Stomach smooth muscle (tissue), 2 donors: ENCODE results near the gene PLCB4.

Experiments
- H3K27ac ChIP-seq: one replicate; pipeline ENCODE4 v1.7.0; 2013; ENCODE audit warnings: mild to moderate bottlenecking, low read length, inconsistent platforms
- H3K27me3 ChIP-seq, 2 donors: one replicate each; pipeline ENCODE4 v1.7.0; 2013; ENCODE audit warnings: low read length in 2 of 2; ENCODE audit not compliant: insufficient read depth in 2 of 2, control insufficient read depth in 1 of 2
- H3K36me3 ChIP-seq, 2 donors: one replicate each; pipeline ENCODE4 v1.7.0; 2013; ENCODE audit warnings: low read length in 2 of 2; ENCODE audit not compliant: control insufficient read depth in 2 of 2, insufficient read depth in 2 of 2
- H3K4me1 ChIP-seq: one replicate; pipeline ENCODE4 v1.7.0; 2013; ENCODE audit warnings: low read length; ENCODE audit not compliant: control insufficient read depth, insufficient read depth
- H3K4me3 ChIP-seq, 2 donors: one replicate each; pipeline ENCODE4 v1.7.0; 2013; ENCODE audit warnings: low read length in 2 of 2
- H3K9ac ChIP-seq, 2 donors: one replicate each; pipeline ENCODE4 v1.7.0; 2013; ENCODE audit warnings: low read length in 2 of 2, mild to moderate bottlenecking in 1 of 2
- H3K9me3 ChIP-seq, 2 donors: one replicate each; pipeline ENCODE4 v1.7.0; 2013; ENCODE audit warnings: low read length in 2 of 2; ENCODE audit not compliant: control insufficient read depth in 2 of 2
- donor health status: healthy.
- donor health status: Pancreatic carcinoma.

PLCB4 gene

GRCh38 chr20:9515214-9515585 lies 446.3 kb downstream of the PLCB4 start:
- Histone ChIP-seq H3K4me3 (peak overlapping the region in 1 of 2 donors; percentile 44), H3K9ac (no peak overlapping the region), H3K36me3 (no peaks in the 10 kb centered on the region), H3K27ac (no peak overlapping the region), H3K4me1 (peaks cover 17% of the 10 kb centered on the region), H3K9me3 (no peaks in the 10 kb centered on the region), H3K27me3 (peaks cover 22 to 30% of the 10 kb centered on the region in 2 donors)

DNA sequence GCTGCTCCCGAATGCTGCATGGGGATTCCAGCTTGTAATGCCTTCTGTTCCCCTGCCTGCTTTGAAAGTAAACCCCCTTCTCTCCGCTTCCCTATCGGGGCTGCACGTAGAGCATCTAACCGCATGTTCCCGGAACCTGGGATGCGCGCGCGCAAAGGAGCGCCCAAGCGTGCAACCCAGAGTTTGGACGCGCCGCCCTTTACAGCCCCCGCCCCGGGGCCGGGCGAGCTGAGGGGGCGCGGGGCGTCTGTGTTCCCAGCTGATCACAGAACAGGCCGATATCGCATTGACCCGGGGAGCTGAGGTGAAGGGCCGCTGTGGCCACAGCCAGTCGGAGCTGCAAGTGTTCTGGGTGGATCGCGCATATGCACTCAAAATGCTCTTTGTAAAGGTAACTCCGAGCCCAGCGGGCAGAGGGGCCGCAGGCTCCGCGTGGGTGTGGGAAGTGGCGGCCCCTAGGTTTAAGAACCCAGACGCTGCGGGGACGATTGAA lies 446.9 kb downstream of the PLCB4 start:
- Histone ChIP-seq H3K9ac (no peak overlapping the region), H3K36me3 (no peaks in the 10 kb centered on the region), H3K27me3 (peaks cover 23 to 25% of the 10 kb centered on the region in 2 donors), H3K9me3 (no peaks in the 10 kb centered on the region), H3K27ac (no peak overlapping the region), H3K4me1 (peaks cover 17% of the 10 kb centered on the region), H3K4me3 (peak overlapping the region in 1 of 2 donors; percentile 44)

DNA sequence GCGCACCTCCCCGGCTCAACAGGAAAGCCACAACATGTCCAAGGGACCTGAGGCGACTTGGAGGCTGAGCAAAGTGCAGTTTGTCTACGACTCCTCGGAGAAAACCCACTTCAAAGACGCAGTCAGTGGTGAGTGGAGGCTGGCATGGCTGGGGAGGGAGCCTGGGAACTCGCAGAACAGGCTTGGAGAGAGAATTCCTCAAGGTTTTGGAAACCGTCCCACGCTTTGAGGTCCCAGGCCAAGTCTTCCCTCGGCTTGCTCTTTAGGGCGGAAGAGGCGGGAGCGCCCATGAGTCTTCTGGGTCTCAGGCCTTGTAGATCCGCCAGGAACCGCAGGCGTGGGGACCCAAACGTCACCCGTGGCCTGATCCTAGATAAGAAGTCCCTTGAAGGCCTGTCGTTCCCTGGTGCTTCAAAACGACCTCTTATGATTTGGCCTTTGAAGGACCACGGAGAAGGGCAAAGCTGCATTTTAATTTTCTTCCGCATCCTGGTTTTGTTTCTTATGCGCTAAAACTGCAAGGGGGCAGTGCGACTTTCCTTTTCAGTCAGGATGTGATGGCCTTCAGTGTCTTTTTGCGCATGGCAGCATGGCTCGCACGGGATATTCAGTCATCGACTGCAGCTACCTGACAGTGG lies 447.5 kb downstream of the PLCB4 start:
- Histone ChIP-seq H3K4me1 (peaks cover 17% of the 10 kb centered on the region), H3K27me3 (peaks cover 25% of the 10 kb centered on the region in 2 donors), H3K9me3 (no peaks in the 10 kb centered on the region), H3K4me3 (peak overlapping the region in 1 of 2 donors; percentile 35), H3K36me3 (no peaks in the 10 kb centered on the region), H3K9ac (no peak overlapping the region), H3K27ac (no peak overlapping the region)

DNA sequence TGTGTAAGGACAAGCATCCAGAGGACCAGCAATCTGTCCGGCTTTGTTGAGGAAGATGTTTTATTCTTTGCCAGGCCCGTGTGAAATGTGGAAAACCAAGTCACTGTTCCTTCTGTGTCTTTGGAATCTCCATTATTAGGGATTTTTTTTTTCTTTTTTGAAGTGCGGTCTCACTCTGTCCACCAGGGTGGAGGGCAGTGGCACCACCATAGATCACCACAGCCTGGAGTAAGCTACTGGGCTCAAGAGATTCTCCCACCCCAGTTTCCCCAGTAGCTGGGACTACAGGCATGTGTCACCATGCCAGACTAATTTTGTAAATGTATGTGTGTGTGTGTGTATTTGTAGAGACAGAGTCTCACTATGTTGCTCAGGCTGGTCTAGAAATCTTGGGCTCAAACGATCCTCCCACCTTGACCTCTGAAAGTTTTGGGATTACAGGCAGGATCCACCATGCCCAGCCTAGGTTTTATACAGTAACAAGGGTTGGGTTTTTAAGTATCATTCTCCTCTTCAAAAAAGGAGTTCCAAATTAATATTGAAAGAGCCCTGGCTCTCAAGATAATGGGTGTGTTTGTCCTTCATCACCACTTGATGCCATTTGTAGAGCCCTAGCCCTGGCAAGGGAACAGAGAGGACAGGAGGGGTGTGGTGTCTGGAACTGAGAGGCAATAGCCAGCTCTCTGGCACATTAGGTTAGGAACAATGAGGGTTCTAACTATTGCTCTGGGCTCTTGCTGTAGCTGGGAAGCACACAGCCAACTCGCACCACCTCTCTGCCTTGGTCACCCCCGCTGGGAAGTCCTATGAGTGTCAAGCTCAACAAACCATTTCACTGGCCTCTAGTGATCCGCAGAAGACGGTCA lies 448.6 kb downstream of the PLCB4 start:
- H3K9ac ChIP-seq: no peak overlapping the region
- H3K4me3 ChIP-seq: no peak overlapping the region
- no peaks in the 10 kb centered on the region for H3K36me3 ChIP-seq
- no peaks in the 10 kb centered on the region for H3K9me3 ChIP-seq
- no peak overlapping the region for H3K27ac ChIP-seq
- H3K27me3 ChIP-seq: peaks cover 25% of the 10 kb centered on the region in 2 donors
- peaks cover 17% of the 10 kb centered on the region for H3K4me1 ChIP-seq

- no peaks in the 10 kb centered on the region for H3K36me3 ChIP-seq
- no peaks in the 10 kb centered on the region for H3K9me3 ChIP-seq
- H3K4me1 ChIP-seq: peaks cover 17% of the 10 kb centered on the region
- no peak overlapping the region for H3K9ac ChIP-seq
- H3K27me3 ChIP-seq: peaks cover 25% of the 10 kb centered on the region in 2 donors
- no peak overlapping the region for H3K4me3 ChIP-seq
- H3K27ac ChIP-seq: no peak overlapping the region
These were observed 449.8 kb downstream of the PLCB4 start for GRCh38 chr20:9518576-9519175.

GRCh38 chr20:9520086-9520485 lies 451.2 kb downstream of the PLCB4 start:
- peaks cover 12% of the 10 kb centered on the region for H3K4me1 ChIP-seq
- H3K27me3 ChIP-seq: peaks cover 20 to 21% of the 10 kb centered on the region in 2 donors
- H3K9ac ChIP-seq: no peak overlapping the region
- H3K4me3 ChIP-seq: no peak overlapping the region
- H3K27ac ChIP-seq: no peak overlapping the region
- H3K36me3 ChIP-seq: no peaks in the 10 kb centered on the region
- H3K9me3 ChIP-seq: no peaks in the 10 kb centered on the region

- Histone ChIP-seq H3K27me3 (peaks cover 0 to 6% of the 10 kb centered on the region in 2 donors), H3K4me3 (no peak overlapping the region), H3K27ac (no peak overlapping the region), H3K4me1 (no peaks in the 10 kb centered on the region), H3K9me3 (no peaks in the 10 kb centered on the region), H3K9ac (no peak overlapping the region), H3K36me3 (no peaks in the 10 kb centered on the region)
These were observed 454.7 kb downstream of the PLCB4 start for GRCh38 chr20:9523636-9524035.
